GM19397 (cell line): ENCODE data around the gene GALE.
"Not testable (repeated sequence)": the region's sequence is repeated elsewhere in the genome, so short reads cannot be mapped to it uniquely, and the experiment has no call there.

Experiments
- ATAC-seq: cut with Tn5 transposase; IDR thresholded peaks from one replicate; pipeline ENCODE4 v1.9.1; 2021; ENCODE audit warnings: mild to moderate bottlenecking, moderate library complexity; ENCODE audit not compliant: unreplicated experiment

The GALE gene

GRCh38 chr1:23810818-23811540 lies 10.4 kb upstream of the GALE start:
- ATAC-seq, result no peak

GRCh38 chr1:23809751-23810171 lies 9.2 kb upstream of the GALE start:
- ATAC-seq, result peak; percentile 70

- no peak for ATAC-seq
Measured at GRCh38 chr1:23807453-23807852, 6.9 kb upstream of the GALE start.

- no peak for ATAC-seq
Measured at GRCh38 chr1:23806280-23806679, 5.7 kb upstream of the GALE start.

- ATAC-seq, result no peak
Measured at GRCh38 chr1:23805025-23805424, 4.5 kb upstream of the GALE start.

- ATAC-seq, result no peak
Measured at GRCh38 chr1:23804183-23804835, 3.8 kb upstream of the GALE start.

GRCh38 chr1:23803674-23804073 lies 3.1 kb upstream of the GALE start:
- no peak for ATAC-seq

GRCh38 chr1:23802809-23803342 lies 2.3 kb upstream of the GALE start:
- not testable (repeated sequence) for ATAC-seq

GRCh38 chr1:23801876-23802275 lies 1.3 kb upstream of the GALE start:
- ATAC-seq, result no peak

- no peak for ATAC-seq
Measured at GRCh38 chr1:23801338-23801748, 789 bp upstream of the GALE start.

- ATAC-seq, result peak; percentile 3
Measured at GRCh38 chr1:23799570-23800399, 769 bp downstream of the GALE start.

- ATAC-seq, result no peak
Measured at GRCh38 chr1:23799255-23799569, 1.3 kb downstream of the GALE start.

- ATAC-seq, result no peak
Measured at GRCh38 chr1:23798662-23799142, 1.9 kb downstream of the GALE start.

- no peak for ATAC-seq
Measured at GRCh38 chr1:23797478-23798448, 2.8 kb downstream of the GALE start.

GRCh38 chr1:23796466-23797271 lies 3.9 kb downstream of the GALE start:
- no peak for ATAC-seq

- no peak for ATAC-seq
Measured at GRCh38 chr1:23795676-23796465, 4.7 kb downstream of the GALE start.

GRCh38 chr1:23794732-23795182 lies 5.8 kb downstream of the GALE start:
- ATAC-seq, result not testable (repeated sequence)
